GM03348 (cell line): ENCODE measurements around the gene CCM2.

Experiments used
- DNase-seq: peaks from one replicate; pipeline ENCODE4 v3.0.0; 2012; ENCODE audit warnings: low spot score

The CCM2 gene

DNA sequence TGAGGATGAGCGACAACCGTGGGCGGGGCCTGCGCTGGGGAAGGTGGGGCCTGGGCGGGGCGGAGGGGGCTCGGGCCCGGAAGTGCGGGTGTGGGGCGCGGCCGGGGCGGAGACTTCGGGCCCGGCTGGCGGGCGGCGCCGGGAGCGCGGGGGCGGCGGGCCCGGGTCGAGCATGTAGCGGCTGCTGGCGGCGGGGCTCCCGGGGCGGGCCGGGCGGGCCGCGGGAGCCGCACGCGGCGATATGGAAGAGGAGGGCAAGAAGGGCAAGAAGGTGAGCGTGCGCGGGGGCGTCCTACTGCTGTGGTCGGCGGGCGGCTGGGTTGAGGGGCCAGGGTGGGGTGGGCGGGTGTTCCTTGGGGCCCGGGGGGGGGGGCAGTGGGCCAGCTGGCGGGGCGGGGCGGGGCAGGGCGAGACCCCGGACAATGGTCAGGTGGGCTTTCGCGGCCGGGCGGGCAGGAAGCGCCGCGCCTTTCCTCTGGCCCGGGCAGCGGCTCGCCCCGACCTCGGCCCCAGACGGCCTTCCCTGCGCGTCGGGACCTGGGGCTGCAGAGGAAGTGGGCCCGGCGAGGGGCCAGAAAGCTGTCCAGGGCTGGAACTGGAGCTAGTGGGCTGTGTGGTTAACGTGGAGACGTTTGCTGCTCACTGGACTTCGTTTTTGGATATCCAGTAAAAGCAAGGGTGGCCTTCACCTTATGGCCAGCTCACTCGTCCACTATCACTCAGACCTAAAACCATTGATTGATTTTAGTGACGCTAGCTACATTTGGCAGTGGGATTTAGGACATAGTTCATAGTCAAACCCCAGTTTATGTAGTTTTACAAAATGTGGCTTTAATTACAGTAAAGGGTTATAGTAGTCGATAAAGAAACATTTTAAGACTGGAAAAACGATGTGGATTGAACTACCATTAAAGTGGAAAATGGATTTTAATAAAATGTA is at the start of gene CCM2:
Gene CCM2 (plus strand): TSS at position 109 of the 940 bp plus-strand sequence. CDS start 133 bp downstream, at position 242.
- DNase-seq: peak; percentile 71

DNA sequence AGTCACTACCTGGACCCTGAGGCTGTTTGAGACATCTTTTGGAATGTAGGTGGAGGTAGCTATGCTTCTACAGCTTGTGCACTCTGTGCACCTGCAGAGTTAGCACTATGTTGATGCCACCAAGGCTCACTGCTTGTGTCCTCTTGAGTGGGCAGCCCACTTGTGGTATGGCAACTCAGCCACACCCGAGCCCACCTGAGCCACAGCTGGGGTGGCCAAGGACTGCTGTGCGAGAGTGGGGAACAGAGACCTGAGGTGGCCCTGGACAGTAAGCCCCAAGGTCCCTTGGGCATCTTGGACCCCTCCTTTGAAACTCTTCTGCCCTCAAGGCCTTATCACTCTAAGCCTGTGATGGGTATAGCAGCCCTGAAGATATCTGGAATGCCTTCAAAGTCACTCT is 46.8 kb upstream of the CCM2 start:
- no peak for DNase-seq

DNA sequence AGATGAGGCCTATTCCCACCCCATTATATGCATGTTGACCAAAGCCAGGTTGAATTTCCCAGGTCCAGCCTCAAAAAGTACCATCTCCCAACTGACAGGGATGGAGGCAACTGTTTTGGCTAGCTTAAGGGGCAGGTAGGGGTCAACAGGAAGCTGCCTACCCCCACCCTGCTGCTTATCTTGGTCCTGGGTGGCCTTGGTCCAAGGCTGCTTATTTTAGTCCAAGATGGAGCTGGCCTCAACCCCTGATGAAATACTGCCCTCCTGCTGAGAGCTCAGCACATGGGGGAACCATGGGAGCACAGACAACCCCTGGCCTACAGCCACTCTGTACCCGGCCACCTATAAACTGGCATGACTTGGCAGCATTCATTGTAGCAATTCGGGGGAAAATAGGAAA is 44.3 kb upstream of the CCM2 start:
- no peak for DNase-seq

GRCh38 chr7:44956157-44956766 is 43.7 kb upstream of the CCM2 start:
- no peak for DNase-seq

DNA sequence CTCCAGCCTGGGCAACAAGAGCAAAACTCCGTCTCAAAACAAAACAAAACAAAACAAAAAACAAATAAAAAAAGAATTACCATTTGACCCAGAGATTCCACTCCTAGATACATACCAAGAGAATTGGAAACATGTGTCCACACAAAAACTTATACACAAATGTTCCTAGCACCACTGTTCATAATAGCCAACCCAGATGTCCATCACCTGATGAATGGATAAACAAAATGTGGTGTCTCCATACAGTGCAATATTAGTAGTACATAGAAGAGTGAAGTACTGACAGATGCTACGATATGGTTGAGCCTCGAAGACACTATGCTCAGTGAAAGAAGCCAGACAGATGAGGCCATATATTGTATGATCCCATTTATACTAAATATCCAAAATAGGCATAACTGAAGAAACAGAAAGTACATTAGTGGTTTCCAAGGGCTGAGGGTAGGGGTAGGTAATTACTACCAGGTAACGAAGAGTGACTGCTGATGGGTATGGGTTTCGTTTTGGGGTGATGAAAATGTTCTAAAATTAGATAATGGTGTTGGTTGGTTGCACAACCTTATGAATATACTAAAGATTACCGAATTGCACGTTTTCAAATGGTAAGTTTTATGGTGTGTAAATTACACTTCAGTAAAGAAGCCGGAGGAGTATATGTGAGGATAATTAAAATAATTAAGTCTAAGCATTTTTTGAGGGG is 41.2 kb upstream of the CCM2 start:
- DNase-seq: no peak

GRCh38 chr7:44959433-44959951 is 40.5 kb upstream of the CCM2 start:
- no peak for DNase-seq

DNA sequence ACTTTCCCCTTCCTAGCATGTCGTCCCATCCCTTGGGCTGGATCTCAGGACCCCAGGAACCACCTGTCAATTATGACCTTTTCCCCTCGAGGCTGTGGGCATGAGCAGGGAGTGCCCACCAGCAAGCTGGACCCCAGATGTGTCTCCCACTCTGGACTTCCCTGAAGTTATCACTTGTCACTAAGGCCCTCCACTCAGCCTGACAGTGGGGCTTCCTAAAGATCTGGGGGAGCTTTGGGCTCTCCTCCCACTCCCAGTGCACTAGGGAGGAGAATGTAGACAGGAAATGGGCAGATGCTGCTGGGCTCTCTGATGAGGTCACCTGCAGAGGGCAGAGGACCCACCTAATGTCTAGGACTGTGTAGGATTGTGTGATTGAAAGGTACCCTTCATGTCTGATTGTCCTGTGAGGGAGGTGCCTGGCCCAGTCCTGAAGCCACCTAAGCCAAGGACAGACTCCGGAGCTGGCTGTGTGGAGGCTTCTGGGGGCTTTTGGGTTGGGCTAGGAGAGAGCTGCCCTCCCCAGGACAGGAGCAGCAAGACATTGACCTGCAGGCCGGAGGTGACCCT is 39.9 kb upstream of the CCM2 start:
- no peak for DNase-seq

DNA sequence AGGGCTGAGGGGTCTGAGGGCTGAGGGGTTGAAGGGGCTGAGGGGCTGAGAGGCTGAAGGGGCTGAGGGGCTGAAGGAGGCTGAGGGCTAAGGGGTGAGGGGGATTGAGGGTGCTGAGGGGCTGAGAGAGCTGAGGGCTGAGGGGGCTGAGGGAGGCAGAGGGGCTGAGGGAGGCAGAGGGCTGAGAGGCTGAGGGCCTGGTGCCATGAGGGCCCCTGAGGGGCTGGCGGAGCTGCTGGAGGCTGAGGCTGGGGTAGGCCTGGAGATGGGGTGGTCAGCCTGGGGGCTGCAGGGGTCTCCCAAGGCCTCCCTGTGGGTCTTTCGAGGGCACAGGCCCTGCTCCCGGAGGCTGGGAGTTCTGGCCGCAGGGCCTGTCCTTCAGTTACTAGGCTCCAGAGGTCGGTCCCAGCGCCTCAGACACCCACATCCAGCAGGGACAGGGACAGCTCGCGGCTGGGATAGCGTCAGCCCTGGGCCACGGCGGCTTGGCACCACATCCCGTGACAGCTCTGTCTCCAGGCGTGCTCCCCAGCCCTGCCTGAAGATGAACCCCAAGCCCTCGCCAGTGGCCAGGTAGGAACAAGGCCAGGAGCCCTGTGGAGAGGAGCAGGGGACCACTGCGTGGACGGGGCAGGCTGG is 38.0 kb upstream of the CCM2 start:
- DNase-seq: no peak

- DNase-seq: peak; percentile 77
Observed at GRCh38 chr7:44962483-44963251, 37.3 kb upstream of the CCM2 start.

DNA sequence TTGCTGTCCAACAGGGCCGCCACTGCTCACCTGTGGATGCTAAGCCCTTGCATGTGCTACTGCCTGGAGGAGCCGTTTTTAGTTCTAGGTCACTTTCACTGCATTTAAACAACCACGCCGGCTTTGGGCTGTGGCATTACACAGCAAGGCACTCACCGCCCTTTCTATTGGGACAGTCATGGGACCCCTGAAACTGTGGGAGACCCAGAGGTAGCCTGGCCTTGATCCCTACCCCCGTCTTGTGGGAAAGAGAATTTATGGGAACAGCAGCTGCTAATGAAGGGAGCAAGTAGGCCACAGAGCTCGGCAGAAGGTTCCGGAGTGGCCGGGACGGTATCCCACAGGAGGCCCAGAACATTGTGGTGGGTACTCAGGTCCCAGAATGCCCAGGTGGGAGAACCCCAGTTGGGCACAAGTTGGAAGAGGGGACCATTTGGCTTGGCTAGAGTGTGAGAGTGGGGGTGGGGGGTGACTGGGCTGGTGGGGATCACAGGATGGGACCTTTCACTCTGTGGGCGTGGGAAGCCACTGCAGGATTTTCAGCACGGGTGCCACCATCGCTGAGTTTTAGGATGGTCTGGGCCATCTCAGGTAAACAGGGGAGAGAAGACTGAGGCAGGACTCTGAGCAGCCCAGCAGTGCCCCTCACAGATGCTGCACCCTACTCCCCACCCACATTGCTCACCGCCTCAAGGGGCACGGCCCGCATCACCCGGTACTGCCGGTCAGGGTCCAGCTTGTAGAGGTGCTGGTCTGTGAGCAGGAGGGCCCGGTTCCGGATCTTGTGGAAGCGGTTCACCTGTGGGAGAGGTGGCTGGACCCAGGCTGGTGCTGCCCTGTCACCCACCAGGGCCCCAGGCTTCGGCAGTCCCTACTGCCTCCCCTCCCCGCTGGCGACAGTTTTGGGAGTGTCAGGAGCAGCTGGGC is 36.4 kb upstream of the CCM2 start:
- DNase-seq: no peak

GRCh38 chr7:44964384-44964830 is 35.6 kb upstream of the CCM2 start:
- DNase-seq: peak; percentile 40

DNA sequence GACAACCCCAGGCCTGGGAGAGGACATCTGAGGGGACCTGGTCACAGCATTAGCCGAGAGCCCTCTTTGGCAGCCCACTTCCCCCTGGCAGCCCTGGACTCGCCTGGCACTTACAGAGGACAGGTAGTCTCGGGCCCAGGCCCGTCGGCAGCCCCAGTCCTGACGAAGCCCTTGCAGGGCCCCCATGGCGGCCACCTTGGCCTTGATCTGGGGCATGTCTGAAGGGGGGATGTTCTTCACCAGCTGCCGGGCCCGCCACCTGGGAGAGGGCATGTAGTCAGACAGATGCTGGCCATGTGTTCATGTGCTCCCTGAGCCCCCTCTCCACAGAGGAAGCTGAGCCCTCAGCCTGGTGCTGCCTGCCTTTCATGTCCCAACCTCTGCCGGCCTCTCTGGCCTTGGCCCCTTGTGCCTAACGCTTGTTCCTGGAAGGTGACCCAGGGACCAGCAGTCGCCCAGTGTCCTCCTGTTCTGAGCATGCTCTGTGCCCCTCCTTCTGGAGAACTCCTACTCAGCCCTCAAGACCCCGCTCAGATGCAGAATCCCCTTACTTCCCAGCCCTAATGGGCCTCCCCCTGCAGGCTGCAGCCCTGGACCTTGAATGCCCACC is 35.1 kb upstream of the CCM2 start:
- no peak for DNase-seq

DNA sequence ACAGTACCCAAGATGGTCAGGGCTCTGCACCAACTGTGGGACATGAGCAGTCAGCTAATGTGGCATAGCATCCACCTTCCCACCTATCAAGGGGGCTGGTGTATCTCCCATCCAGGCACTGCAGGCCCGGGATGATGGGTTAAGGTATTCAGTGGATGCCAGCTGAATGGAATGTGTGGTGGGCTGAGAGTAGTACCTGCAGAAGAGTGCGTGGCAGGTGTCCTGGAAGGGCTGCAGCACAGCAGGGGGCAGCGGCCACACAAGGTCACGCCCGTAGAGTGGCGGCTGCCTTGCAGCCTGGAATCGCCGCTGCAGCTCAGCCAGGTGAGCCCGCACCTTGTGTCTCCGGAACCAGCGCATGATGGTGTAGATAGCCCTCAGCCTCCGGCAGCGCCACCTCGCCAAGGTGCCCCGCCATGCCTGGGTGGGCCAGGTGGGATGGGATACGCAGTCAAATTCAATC is 34.5 kb upstream of the CCM2 start:
- DNase-seq: no peak

GRCh38 chr7:44965937-44966730 is 33.9 kb upstream of the CCM2 start:
- no peak for DNase-seq

DNA sequence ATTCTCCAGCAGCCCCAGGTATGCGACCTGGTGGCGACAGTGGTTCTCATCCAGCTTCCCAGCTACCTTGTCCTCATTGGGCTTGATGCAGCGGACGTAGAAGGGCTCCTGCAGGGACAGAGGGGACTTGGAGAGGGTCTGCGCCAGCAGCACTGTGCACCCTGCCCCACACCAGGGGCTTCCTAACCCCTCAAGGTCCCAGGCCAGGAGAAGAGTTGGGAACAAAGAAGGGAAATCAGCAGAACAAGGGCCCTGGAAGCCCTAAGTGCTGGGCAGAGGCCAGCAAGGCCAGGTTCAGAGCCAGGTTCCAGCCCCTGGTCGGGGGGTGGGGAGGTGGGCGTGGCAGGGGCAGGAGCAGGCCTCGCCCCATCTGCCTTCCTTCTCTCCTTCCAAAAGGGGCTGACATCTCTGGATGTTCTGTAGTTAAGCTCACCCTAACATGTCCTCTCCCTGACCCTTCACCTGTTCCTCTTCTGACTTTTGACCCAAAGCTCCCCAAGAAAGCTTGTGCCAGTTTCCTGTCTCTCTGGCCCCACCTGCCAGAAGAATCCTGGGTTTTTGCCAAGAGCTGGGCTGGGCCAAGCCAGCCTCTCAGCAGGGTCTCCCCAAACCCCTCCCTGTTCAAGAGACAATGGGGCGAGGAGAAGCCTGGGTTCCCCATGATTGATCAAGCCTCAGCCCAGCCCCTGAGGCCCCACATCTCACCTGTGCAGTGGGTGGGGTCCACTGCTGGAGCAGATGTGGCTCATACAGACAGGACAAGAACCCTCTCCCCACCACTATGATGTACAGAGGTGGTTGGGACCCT is 33.1 kb upstream of the CCM2 start:
- DNase-seq: no peak

- DNase-seq: no peak
Observed at GRCh38 chr7:44967571-44968446, 32.2 kb upstream of the CCM2 start.
